Neural progenitor cell (in vitro differentiated cells): ENCODE results near the gene UMAD1.

Source experiments
- EZH2 ChIP-seq: fragments of 200-600 bp; sonication (generic); IDR thresholded peaks from 2 replicates; pipeline ENCODE4 v1.6.1; 2017; ENCODE audit warnings: antibody characterized with exemption, mild to moderate bottlenecking, moderate library complexity
- TF ChIP-seq, protein P1 (sequence below): fragments of 200-600 bp; sonication (generic); IDR thresholded peaks from 2 replicates; pipeline ENCODE4 v1.5.1; 2017; ENCODE audit warnings: antibody characterized with exemption, mild to moderate bottlenecking

GRCh38 chr7:7795203-7795602 is 154.7 kb downstream of the UMAD1 start:
- TF ChIP-seq, protein P1, sequence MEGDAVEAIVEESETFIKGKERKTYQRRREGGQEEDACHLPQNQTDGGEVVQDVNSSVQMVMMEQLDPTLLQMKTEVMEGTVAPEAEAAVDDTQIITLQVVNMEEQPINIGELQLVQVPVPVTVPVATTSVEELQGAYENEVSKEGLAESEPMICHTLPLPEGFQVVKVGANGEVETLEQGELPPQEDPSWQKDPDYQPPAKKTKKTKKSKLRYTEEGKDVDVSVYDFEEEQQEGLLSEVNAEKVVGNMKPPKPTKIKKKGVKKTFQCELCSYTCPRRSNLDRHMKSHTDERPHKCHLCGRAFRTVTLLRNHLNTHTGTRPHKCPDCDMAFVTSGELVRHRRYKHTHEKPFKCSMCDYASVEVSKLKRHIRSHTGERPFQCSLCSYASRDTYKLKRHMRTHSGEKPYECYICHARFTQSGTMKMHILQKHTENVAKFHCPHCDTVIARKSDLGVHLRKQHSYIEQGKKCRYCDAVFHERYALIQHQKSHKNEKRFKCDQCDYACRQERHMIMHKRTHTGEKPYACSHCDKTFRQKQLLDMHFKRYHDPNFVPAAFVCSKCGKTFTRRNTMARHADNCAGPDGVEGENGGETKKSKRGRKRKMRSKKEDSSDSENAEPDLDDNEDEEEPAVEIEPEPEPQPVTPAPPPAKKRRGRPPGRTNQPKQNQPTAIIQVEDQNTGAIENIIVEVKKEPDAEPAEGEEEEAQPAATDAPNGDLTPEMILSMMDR, result no peak
- TF ChIP-seq EZH2, result no peak
